ENCODE measurements around the gene CEACAM19.
"Not testable (repeated sequence)": the region's sequence is repeated elsewhere in the genome, so short reads cannot be mapped to it uniquely, and the experiment has no call there.

Gene CEACAM19

DNA sequence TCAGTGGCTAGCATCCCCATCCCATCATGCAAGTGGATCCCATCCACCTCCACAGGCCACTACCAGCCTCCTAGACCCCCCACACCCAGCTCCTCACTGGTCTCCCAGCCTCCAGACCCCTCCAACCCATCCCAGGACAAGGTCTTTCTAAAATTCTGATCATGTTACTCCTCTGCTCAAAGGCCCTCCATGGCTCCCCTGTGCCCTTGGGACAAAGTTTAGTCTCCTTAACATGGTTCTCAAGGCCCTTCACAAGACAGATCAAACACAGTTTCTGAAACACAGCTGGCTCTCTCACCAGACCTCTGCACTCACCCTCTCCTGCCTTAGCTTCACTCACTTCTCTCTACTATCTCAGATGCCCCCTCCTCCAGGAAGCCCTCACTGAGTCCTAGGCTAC is 9.3 kb downstream of the CEACAM19 start:
- FAIRE-seq (no peak), DNase-seq (ENCODE audit: insufficient read length, low spot score) (no peak)
- TF ChIP-seq, protein P1, sequence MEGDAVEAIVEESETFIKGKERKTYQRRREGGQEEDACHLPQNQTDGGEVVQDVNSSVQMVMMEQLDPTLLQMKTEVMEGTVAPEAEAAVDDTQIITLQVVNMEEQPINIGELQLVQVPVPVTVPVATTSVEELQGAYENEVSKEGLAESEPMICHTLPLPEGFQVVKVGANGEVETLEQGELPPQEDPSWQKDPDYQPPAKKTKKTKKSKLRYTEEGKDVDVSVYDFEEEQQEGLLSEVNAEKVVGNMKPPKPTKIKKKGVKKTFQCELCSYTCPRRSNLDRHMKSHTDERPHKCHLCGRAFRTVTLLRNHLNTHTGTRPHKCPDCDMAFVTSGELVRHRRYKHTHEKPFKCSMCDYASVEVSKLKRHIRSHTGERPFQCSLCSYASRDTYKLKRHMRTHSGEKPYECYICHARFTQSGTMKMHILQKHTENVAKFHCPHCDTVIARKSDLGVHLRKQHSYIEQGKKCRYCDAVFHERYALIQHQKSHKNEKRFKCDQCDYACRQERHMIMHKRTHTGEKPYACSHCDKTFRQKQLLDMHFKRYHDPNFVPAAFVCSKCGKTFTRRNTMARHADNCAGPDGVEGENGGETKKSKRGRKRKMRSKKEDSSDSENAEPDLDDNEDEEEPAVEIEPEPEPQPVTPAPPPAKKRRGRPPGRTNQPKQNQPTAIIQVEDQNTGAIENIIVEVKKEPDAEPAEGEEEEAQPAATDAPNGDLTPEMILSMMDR (IDR thresholded peaks at IDR 0.05; ENCODE audit: insufficient read depth, missing control alignments): no peak

DNA sequence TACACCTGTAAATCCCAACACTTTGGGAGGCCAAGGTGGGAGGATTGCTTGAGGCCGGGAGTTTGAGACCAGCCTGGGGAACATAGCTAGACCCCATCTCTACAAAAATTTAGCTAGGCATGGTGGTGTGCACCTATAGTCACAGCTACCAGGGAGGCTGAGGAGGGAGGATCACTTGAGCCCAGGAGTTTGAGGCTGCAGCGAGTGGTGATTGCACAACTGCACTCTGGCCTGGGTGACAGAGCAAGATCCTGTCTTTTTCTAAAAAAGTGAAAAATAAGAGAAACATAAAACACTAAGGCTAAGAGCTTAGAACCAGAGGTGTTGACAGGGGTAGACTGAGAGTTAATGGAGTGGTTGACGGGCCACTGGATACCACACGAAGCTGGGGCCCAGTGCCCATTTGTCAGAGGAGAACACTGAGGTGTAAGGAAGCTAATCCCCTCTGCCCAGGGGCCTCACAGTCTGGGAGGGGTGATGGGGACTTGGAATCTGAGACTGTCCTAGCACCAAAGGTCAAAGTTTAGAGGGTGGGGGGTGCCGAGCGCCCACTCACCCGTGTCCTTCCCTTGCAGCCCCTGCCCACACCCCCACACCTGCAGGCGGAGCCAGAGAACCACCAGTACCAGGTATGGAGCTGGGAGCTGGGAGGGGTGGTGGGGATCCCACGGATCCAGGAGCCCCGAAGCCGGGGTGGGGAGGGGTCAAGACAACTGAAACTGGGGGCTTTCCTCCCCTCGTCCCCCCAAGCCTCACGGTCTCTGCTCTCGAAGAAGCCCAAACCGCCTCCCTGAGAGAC is 10.9 kb downstream of the CEACAM19 start:
- TF ChIP-seq, protein P1 (IDR thresholded peaks at IDR 0.05; ENCODE audit: insufficient read depth, missing control alignments): no peak
- no peak for FAIRE-seq
- no peak for DNase-seq (ENCODE audit: insufficient read length, low spot score)

DNA sequence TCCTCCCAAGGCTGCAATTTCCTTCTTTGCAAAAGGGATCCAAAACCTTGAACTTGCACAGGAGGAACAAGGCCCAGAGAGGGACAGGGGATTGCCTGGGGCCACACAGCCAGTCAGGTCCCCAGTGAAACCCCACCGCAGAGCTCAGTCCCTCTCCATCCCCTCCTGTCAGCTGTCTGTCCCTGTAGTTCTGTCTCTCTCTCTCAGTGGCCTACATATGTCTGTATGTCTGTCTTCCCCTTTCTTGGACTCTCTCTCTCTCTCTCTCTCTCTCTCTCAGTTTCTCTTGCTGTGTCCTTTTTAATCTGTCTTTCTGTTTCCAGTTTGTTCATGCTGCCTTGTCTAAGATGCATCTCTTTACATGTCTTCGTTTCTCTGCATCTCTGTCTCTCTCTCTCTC is 11.5 kb downstream of the CEACAM19 start:
- FAIRE-seq (no peak), DNase-seq (ENCODE audit: insufficient read length, low spot score) (no peak)
- TF ChIP-seq, protein P1 (IDR thresholded peaks at IDR 0.05; ENCODE audit: insufficient read depth, missing control alignments): no peak

DNA sequence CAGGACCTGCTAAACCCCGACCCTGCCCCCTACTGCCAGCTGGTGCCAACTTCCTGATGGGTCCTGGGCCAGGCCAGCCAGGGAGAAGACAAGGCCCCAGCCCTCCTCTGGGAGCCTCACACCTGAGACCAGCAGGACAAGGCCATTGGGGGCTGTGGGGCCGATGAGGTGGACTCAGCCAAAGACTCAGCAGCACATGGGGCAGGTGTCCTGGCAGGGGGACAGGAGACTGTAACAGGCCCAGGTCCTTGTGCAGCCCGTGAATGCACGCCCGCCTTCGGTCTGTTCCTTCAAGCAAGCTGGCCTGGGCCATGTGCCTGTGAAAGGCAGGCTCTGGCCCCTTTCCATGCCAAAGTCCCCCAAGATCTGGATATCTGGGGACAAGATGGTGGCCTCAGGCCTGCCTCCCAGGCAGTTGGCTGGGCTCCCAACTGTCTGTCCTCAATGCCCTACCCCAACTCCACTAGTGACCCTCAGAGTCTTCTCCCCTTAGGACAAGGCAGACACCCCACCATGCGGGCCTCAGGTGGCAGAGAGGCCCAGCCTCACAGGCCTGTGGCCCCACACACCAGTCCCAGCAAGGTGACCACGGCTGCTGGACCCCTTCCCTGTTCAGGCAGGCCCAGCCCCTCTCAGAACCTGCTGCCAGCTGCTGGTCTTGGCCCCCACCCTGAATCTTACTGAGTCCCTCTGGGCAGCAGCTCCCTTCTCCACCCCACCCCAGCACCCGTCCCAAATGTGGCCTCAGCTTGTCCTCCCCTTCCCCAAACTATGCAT is 12.3 kb downstream of the CEACAM19 start:
- TF ChIP-seq, protein P1 (IDR thresholded peaks at IDR 0.05; ENCODE audit: insufficient read depth, missing control alignments): no peak
- DNase-seq (ENCODE audit: insufficient read length, low spot score) (no peak), FAIRE-seq (no peak)

DNA sequence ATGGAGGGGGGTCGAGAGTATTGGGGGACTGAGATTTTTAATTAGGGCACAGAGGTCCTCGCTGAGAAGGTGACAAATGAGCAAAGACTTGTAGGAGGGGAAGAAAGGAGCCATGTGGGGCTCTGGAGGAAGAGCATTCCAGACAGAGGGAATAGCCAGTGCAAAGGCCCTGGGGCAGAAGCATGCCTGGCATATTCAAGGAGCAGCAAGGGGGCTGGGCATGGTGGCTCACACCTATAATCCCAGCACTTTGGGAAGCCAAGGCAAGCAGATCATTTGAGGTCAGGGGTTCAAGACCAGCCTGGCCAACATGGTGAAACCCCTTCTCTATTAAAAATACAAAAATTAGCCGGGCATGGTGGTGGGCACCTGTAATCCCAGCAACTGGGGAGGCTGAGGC is 13.1 kb downstream of the CEACAM19 start:
- not testable (repeated sequence) for DNase-seq (ENCODE audit: insufficient read length, low spot score); FAIRE-seq

DNA sequence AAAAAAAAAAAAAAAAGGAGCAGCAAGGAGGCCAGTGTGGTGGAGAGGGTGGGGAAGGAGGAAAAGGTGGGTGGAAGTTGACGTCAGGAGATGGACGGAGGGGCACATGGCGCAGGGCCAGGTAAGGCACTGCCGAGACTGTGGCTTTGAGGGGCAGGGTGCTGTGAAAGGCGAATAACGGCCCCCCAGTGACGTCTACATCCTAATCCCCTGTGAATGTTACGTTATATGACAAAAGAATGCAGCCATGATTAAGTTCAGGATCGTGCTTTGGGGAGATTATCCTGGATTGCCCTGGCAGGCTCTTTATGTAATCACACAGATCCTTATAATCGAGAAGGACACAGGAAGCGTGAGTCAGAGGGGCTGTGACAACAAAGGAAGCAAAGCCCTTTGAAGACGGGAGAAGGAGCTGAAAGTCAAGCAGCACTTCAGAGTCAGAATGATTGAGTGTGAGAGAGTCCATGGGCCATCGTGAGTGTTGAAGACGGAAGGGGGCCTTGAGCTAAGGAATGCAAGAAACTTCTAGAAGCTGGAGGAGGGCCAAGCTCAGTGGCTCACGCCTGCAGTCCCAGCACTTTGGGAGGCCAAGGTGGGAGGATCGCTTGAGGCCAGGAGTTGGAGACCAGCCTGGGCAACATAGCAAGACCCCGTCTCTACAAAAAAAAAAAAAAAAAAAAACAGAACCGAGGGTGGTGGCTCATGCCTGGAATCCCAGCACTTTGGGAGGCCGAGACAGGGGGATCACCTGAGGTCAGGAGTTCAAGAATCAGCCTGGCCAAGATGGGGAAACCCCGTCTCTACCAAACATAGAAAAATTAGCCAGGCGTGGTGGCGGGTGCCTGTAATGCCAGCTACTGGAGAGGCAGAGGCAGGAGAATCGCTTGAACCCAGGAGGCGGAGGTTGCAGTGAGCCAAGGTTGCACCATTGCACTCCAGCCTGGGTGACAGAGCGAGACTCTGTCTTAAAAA is 13.9 kb downstream of the CEACAM19 start:
- DNase-seq (ENCODE audit: insufficient read length, low spot score) (peak; percentile 64), FAIRE-seq (no peak)
- TF ChIP-seq, protein P1 (IDR thresholded peaks at IDR 0.05; ENCODE audit: insufficient read depth, missing control alignments): no peak

DNA sequence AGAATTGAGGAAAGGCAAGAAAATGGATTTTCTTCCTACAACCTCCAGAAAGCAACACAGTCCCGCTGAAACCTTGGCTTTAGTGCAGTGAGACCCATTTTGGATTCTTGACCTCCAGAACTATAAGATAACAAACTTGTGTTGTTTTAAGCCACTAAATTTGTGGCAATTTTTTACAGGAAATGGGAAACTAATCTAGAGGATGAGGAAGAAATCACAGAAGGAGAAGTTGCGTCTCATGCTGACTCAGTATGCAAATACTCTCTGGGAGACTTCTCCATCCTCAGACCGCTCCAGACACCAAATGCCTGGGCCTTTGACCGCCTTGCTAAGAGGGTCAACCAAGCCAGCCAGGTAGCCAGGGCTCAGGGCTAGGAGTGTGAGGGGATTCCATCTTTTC is 14.6 kb downstream of the CEACAM19 start:
- TF ChIP-seq, protein P1 (IDR thresholded peaks at IDR 0.05; ENCODE audit: insufficient read depth, missing control alignments): no peak
- DNase-seq (ENCODE audit: insufficient read length, low spot score): no peak
- no peak for FAIRE-seq
